Heart left ventricle (tissue), 16 donors: Measurements from ENCODE around the gene PTRH2. TPM values are rescaled to one million over a fixed set of nuclear protein-coding genes. Genes with fewer than 3 reads are reported as not detected.

Source experiments
- ATAC-seq, 4 donors: fragments of 200-7000 bp; cut with Tn5 transposase; one replicate each; pipeline ENCODE4 v1.9.1; 2020 to 2022; ENCODE audit warnings: moderate library complexity in 4 of 4, mild to moderate bottlenecking in 3 of 4, moderate number of reproducible peaks in 1 of 4
- DNase-seq, 5 donors: peaks; one replicate each; pipeline ENCODE4 v3.0.0-alpha.2; 2020
- H3K27ac ChIP-seq, 12 donors: fragments of 200-600 bp; sonication (generic) in 4 of 12; one replicate each; pipeline versions ENCODE4 v1.5.0 to v1.8.0; 2016 to 2022; ENCODE audit warnings: mild to moderate bottlenecking in 2 of 12
- H3K27me3 ChIP-seq, 9 donors: fragments of 200-600 bp; sonication (generic) in 2 of 9; one replicate each; pipeline versions ENCODE4 v1.5.1 to v1.8.0; 2016 to 2022; ENCODE audit warnings: mild to moderate bottlenecking in 3 of 9
- H3K36me3 ChIP-seq, 9 donors: fragments of 200-600 bp; sonication (generic) in 2 of 9; one replicate each; pipeline versions ENCODE4 v1.5.0 to v1.8.0; 2018 to 2022; ENCODE audit warnings: mild to moderate bottlenecking in 2 of 9
- H3K4me1 ChIP-seq, 12 donors: fragments of 200-600 bp; sonication (generic) in 4 of 12; one replicate each; pipeline versions ENCODE4 v1.5.0 to v1.8.0; 2016 to 2022; ENCODE audit warnings: mild to moderate bottlenecking in 3 of 12
- H3K4me3 ChIP-seq, 12 donors: fragments of 200-600 bp; sonication (generic) in 4 of 12; one replicate each; pipeline versions ENCODE4 v1.5.0 to v1.8.0; 2017 to 2022; ENCODE audit warnings: mild to moderate bottlenecking in 9 of 12, moderate library complexity in 4 of 12
- H3K9me3 ChIP-seq, 12 donors: fragments of 200-600 bp; sonication (generic) in 4 of 12; one replicate each; pipeline versions ENCODE4 v1.5.0 to v1.8.0; 2016 to 2022; ENCODE audit warnings: mild to moderate bottlenecking in 1 of 12
- POLR2A ChIP-seq, 2 donors: fragments of 450-650 bp; IDR thresholded peaks; one replicate each; pipeline ENCODE4 v1.6.1; 2017; ENCODE audit warnings: antibody characterized with exemption in 2 of 2, mild to moderate bottlenecking in 2 of 2, moderate library complexity in 2 of 2
- whole genome bisulfite sequencing, 4 donors: extraction: QIAGEN DNeasy Blood & Tissue Kit in 2 of 4; methylation state at CpG; one replicate each; pipeline versions ENCODE4 v1.1.5 to v1.1.7; 2013 to 2018; 5-methylcytosine and 5-hydroxymethylcytosine counted together
- intact Hi-C, 10 donors: fragments of 100-400 bp; cut with DNase I; formaldehyde crosslinking; loops; one replicate each; pipeline versions ENCODE4 v1.11.1 to v1.14.2; 2022
- polyA plus RNA-seq, 2 donors: library from polyadenylated mRNA; stranded (reverse); fragments of 200-250 nt; gene quantifications; one replicate each; pipeline ENCODE4 v1.2.3, GENCODE V29; 2013
- total RNA-seq, 9 donors: library from RNA; depleted of rRNA in 2 of 9; stranded (reverse); fragments of >200 nt in 2 of 9; fragmentation: NEBNext Ultra II Directional in 3 of 9; extraction: Animal tissue kit (Norgen Biotek cat#: 25700) in 3 of 9; gene quantifications; one replicate each; pipeline versions ENCODE4 v1.1.0 to v1.2.4, GENCODE V29; 2016 to 2023
- TF ChIP-seq, protein P1 (sequence below), 12 donors: fragments of 200-600 bp; sonication (generic) in 4 of 12; IDR thresholded peaks; one replicate each; pipeline versions ENCODE4 v1.5.0 to v1.8.0; 2018 to 2022; ENCODE audit warnings: antibody characterized with exemption in 12 of 12, mild to moderate bottlenecking in 5 of 12
- donor health status: ischemic (EF 13 %, LVEDD 7.1; RV severe dilation, severe dysfunction).
- donor health status: healthy with polysubstance abuse.
- donor health status: DM: no; HTN: yes; CAD: no.
- donor health status: DM: no; HTN: no; CAD: no.
- donor health status: ischemic (EF 25% LVEDD 6.9; RV normal size, moderate dysfunction).
- donor health status: ischemic (EF 25% LVEDD 5.7; RV mildly dilated, moderate dysfunction).
- donor health status: healthy.
- donor health status: DM: yes; HTN: yes; CAD: no.
- donor health status: ischemic (EF 35%, LVEDD 5.7; RV mildly dilated, moderate dysfunction).
- donor health status: nonischemic (EF 11% LVEDD 7.7; RV severe dilation, severe dysfunction).
- donor health status: DM: yes; HTN: yes; CAD: no.
- donor health status: PGD.
- donor health status: ischemic (EF 29% LVEDD 5.4; RV normal size, mild dysfunction).
- donor health status: nonischemic (EF 23%, LVEDD 6.1; RV moderate dilation, normal function).

The PTRH2 gene
- total and polyA plus RNA-seq, 11 donors = 6.7 to 25.2 (median 9.4) TPM

DNA sequence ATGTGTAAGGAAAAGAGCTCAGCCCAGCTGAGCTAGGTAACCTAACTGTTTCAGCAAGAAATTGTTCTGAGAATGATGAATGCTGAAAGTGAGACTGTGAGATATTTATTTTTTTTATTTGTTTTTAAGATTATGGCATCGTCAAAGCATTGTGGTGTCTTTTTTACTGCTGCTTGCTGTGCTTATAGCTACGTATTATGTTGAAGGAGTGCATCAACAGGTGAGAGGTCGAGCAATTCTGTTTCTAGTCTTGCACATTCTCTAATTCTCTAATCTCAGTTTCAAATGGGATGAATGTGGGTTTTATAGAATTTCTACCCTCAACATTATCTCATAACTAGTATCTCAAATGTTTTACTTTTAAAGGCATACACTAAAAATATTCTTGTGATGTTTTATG is 30.1 kb upstream of the PTRH2 start:
- Histone ChIP-seq H3K36me3 (peaks cover 0 to 80% (median 61%) of the 10 kb centered on the region in 9 donors), H3K27ac (no peak overlapping the region), H3K4me1 (peaks cover 0 to 6% (median 0%) of the 10 kb centered on the region in 12 donors), H3K4me3 (no peak overlapping the region), H3K27me3 (no peaks in the 10 kb centered on the region), H3K9me3 (no peaks in the 10 kb centered on the region)
- TF ChIP-seq, protein P1, sequence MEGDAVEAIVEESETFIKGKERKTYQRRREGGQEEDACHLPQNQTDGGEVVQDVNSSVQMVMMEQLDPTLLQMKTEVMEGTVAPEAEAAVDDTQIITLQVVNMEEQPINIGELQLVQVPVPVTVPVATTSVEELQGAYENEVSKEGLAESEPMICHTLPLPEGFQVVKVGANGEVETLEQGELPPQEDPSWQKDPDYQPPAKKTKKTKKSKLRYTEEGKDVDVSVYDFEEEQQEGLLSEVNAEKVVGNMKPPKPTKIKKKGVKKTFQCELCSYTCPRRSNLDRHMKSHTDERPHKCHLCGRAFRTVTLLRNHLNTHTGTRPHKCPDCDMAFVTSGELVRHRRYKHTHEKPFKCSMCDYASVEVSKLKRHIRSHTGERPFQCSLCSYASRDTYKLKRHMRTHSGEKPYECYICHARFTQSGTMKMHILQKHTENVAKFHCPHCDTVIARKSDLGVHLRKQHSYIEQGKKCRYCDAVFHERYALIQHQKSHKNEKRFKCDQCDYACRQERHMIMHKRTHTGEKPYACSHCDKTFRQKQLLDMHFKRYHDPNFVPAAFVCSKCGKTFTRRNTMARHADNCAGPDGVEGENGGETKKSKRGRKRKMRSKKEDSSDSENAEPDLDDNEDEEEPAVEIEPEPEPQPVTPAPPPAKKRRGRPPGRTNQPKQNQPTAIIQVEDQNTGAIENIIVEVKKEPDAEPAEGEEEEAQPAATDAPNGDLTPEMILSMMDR (IDR thresholded peaks at IDR 0.05) = no peak
- no peak for TF ChIP-seq POLR2A (IDR thresholded peaks at IDR 0.05)
- ATAC-seq (no peak), DNase-seq (no peak)
- intact Hi-C loops = loop anchor here in 2 of 10 donors (5.0 to 10.0 kb wide), 2 partner anchors 307 to 315 kb away; no protein-coding TSS in a partner anchor
- WGBS, 4 donors = 95 to 96% (median 96%) methylated on average over 3 of the region's 3 CpGs

DNA sequence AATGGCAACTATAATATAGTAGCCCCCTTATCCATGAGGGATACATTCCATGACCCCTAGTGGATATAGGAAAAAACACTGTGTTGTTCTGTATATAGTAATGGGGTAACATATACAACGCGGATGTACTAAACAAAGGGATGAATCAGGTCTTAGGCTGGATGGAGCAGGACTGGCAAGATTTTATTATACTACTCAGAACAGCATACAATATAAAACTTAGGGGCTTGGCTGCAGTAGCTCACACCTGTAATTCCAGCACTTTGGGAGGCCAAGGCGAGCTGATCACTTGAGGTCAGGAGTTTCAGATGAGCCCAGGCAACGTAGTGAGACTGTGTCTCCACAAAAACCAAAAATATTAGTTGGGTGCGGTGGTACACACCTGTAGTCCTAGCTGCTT is 27.0 kb upstream of the PTRH2 start:
- peaks cover 0 to 15% (median 0%) of the 10 kb centered on the region in 12 donors for H3K4me1 ChIP-seq
- peaks cover 0 to 62% (median 47%) of the 10 kb centered on the region in 9 donors for H3K36me3 ChIP-seq
- ATAC-seq (no peak), DNase-seq (no peak)
- no peaks in the 10 kb centered on the region for H3K9me3 ChIP-seq
- no peak overlapping the region for H3K27ac ChIP-seq
- H3K27me3 ChIP-seq = no peaks in the 10 kb centered on the region
- H3K4me3 ChIP-seq = no peak overlapping the region
- TF ChIP-seq, protein P1 (IDR thresholded peaks at IDR 0.05) = no peak
- TF ChIP-seq POLR2A (IDR thresholded peaks at IDR 0.05) = no peak
- intact Hi-C loops = loop anchor here in 1 of 10 donors (10.0 kb wide), 1 partner anchor 311 kb away; no protein-coding TSS in a partner anchor
- WGBS, 4 donors = 98 to 99% (median 99%) methylated on average over 5 of the region's 5 CpGs

DNA sequence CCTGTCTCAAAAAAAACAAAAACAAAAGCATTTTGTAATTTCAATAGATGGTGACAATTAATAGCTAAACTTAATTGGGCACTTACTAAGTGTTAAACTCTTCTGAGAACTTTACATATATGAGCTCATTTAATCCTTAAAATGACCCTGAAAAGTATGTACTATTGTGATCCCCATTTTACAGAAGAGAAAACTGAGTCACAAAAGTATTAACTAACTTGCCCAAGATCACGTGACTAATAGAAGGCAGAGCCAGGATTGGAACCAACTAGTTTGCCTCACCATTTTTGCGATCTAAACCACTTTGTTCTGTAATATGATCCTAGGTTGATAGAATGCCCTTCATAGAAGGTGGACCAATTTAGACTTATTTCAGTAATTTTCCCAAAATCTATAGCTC is 26.5 kb upstream of the PTRH2 start:
- no peak overlapping the region for H3K4me3 ChIP-seq
- no peaks in the 10 kb centered on the region for H3K9me3 ChIP-seq

DNA sequence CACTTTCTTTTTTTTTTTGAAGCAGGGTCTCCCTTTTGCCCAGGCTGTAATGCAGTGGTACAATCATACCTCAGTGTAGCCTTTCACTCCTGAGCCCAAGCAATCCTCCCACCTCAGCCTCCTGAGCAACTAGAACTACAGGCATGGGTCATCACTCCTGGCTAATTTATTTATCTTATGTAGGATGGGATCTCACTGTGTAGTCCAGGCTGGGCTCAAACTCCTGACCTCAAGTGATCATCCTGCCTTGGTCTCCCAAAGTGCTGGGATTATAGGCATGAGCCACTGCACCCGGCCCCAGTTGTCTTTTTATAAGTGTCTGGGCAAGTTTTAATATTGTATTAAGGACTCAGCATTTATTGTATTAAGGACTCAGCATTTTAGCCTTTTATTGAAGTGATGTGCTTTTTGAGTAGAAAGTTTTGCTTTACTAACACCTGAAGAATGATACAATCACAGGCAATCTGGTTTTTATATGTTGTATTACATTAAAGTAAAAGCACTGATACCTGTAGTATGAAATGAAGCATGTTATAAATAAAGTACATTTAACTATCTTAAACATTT is 23.1 kb upstream of the PTRH2 start:
- intact Hi-C loops = loop anchor here in 1 of 10 donors (10.0 kb wide), 1 partner anchor 314 kb away; no protein-coding TSS in a partner anchor
- DNase-seq (no peak), ATAC-seq (no peak)
- Histone ChIP-seq H3K36me3 (peaks cover 0 to 27% (median 13%) of the 10 kb centered on the region in 9 donors), H3K4me3 (peak overlapping the region in 1 of 12 donors; percentile 37), H3K4me1 (peaks cover 0 to 49% (median under 1%) of the 10 kb centered on the region in 12 donors), H3K9me3 (no peaks in the 10 kb centered on the region), H3K27me3 (no peaks in the 10 kb centered on the region), H3K27ac (peak overlapping the region in 1 of 12 donors; percentile 84)
- WGBS, 4 donors = 89 to 96% (median 93%) methylated on average over 1 of the region's 1 CpG
- no peak for TF ChIP-seq POLR2A (IDR thresholded peaks at IDR 0.05)
- TF ChIP-seq, protein P1 (IDR thresholded peaks at IDR 0.05) = no peak

More for the DNA sequence above, 26.5 kb upstream of the PTRH2 start:
- TF ChIP-seq POLR2A (IDR thresholded peaks at IDR 0.05) = no peak
- TF ChIP-seq, protein P1 (IDR thresholded peaks at IDR 0.05) = no peak
- no peaks in the 10 kb centered on the region for H3K27me3 ChIP-seq
- intact Hi-C loops = loop anchor here in 1 of 10 donors (10.0 kb wide), 1 partner anchor 311 kb away; no protein-coding TSS in a partner anchor
- peaks cover 0 to 57% (median 42%) of the 10 kb centered on the region in 9 donors for H3K36me3 ChIP-seq
- peaks cover 0 to 20% (median 0%) of the 10 kb centered on the region in 12 donors for H3K4me1 ChIP-seq
- DNase-seq = no peak
- 96 to 99% (median 97%) methylated on average over 2 of the region's 2 CpGs for WGBS, 4 donors
- no peak overlapping the region for H3K27ac ChIP-seq
- ATAC-seq = no peak
